ENCODE results near the gene SOCS3.

- TF ChIP-seq POLR2A (IDR thresholded peaks at IDR 0.05) (no peak), EP300 (IDR thresholded peaks at IDR 0.05) (no peak)
- TF ChIP-seq, protein P1, sequence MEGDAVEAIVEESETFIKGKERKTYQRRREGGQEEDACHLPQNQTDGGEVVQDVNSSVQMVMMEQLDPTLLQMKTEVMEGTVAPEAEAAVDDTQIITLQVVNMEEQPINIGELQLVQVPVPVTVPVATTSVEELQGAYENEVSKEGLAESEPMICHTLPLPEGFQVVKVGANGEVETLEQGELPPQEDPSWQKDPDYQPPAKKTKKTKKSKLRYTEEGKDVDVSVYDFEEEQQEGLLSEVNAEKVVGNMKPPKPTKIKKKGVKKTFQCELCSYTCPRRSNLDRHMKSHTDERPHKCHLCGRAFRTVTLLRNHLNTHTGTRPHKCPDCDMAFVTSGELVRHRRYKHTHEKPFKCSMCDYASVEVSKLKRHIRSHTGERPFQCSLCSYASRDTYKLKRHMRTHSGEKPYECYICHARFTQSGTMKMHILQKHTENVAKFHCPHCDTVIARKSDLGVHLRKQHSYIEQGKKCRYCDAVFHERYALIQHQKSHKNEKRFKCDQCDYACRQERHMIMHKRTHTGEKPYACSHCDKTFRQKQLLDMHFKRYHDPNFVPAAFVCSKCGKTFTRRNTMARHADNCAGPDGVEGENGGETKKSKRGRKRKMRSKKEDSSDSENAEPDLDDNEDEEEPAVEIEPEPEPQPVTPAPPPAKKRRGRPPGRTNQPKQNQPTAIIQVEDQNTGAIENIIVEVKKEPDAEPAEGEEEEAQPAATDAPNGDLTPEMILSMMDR (IDR thresholded peaks at IDR 0.05) = no peak
Observed at GRCh38 chr17:78318407-78318806, 41.5 kb downstream of the SOCS3 start.

All from tibial nerve (tissue), 4 donors.